RCC 7860 (cell line): ENCODE results near the gene RAB40C.
A peak's percentile ranks its signal among the peaks of the same experiment; 100 is the strongest.

Experiments used
- DNase-seq: peaks from one replicate; pipeline ENCODE4 v3.0.0-alpha.2; 2015; ENCODE audit warnings: low spot score
- FAIRE-seq: peaks from 2 replicates; lab custom pipeline; 2012; peaks lifted over from hg19 to GRCh38; lab: Jason Lieb, UNC

The RAB40C gene

DNA sequence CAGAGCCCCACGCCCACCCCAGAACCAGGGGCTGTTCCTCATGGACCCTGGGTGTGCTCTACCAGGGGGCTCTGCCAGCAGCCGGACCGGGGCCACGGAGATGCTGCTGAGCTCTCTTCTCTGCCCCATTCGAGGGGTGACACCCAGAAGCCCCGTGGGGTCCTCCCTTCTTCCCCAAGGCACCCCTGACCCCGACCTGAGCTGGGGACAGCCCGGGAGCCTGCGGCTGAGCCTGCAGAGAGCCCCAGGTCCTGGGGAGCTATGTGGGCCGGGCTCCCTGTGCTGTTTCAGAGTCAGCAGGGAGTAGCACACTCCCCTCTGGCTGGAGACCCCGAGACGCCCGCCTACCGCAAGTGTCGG, 30.9 kb upstream of the RAB40C start:
- no peak for FAIRE-seq

DNA sequence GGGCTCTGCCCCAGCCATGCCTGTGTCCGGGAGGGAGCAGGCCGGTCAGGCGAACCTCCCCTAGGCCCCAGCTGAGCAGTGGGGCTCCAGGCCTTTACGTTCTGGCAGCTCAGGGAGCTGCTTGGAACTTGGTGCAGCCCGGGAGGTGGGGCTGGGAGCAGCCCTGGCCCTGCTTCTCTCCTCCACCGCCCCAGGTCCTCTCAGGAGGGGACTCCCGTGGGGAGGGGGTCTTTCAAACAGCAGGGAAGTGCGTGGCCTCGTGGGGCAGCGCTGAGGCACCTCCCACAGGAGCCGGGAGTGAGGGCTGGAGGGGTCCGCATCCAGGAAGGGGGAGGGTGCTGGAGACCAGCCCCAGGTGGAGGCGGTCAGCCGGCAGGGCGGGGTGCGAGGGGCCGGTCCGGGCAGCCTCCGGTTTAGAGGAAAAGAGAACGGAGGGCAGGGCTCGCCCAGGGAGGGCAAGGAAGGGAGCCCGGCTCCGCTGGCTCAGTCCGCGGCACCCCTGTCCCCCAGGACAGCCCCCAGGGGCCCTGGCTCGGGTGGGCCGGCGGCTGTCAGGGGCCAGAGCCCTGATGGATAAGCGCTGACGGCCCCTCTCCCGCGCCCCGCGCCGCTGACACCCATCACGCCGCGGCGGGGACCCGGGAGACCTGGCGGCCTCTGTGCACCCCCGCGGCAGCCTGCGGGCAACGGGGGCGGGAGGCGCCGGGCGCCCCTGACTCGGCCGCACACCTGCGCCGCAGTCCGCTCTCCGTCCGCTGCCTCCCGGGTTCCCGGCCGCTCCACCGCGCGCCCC, 30.3 kb upstream of the RAB40C start:
- no peak for DNase-seq
- FAIRE-seq, result no peak

More for the DNA sequence above, 30.9 kb upstream of the RAB40C start:
- DNase-seq, result no peak

DNA sequence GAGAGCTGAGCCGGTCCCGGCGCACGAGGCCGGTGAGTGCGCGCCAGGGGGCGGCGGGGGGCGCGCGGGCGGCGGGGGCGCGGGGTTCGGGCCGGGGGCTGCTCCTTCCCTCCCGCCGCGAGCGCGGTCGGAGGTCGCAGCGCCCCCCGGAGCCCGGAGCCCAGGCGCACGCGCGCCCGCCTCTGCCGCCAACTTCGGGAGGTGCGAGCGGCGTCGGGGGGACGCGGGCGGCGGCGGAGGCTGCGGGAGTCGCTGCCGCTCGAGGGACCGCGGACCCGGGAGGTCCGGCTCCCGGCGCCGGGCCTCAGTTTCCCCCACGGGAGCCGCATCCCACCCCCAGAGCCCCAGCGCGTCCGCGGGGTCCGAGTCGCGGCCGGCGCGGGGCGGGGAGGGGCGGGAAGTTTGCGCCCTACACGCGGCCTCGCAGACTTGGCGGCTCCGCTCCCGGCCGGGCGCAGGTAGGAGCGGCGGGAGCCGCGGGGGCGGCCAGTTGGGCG, 29.6 kb upstream of the RAB40C start, which contains the start of gene PRR35:
Gene PRR35 (plus strand): TSS at position 191 of the 497 bp plus-strand sequence. CDS start 2,901 bp downstream, outside the sequence.
- DNase-seq (no peak), FAIRE-seq (no peak)

DNA sequence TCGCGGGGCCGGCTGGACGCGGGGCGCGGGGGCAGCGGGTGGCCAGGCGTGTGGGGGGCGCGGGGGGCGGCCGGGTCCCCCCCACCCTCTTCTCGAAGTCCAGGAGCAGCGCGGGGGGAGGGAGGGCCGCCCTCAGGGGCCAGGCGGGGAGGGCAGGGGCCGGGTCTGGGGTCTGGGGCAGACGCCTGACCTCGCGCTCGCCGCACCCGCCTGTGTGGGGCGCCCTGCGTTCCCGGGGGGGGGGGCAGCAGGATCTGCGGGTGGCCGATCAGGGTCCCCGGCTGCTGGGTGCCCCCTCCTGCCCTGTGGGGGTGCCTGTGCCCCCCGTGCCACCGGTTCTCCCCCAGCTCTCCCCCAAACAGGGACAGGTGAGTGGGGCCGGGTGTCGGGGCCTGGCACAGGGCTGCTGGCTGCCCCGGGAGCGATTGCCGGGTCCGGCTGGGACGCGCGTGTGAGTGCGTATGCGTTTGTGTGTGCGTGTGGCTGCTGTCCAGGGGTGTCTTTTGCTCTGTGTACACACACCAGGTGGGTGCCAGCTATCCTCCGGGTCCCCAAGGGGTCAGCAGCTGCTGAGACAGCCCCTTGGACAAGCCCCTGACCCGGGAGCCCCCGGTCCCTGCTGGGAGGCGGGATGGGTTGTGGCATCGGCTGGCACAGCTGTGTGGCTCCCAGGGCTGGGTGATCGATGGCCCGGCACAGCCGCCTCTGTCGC, 29.0 kb upstream of the RAB40C start:
- FAIRE-seq (no peak), DNase-seq (no peak)

DNA sequence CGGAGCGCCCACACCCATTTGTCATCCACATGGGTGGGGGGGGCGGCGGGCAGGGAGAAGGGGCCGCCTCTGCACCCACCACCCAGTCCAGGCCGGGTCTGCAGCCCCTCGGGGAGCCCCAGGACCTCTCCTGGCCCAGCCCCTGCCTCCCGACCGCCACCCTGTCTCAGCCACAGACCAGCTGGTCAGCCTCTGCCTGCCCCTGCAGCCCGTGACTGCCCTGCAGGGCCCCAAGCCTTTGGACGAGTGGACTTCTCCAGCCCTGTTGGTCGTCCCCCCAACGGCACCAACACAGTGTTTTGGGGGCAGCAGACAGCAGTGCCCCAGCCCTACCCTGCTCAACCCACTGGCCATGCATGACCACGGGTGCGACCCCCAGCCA, 28.5 kb upstream of the RAB40C start:
- no peak for FAIRE-seq
- no peak for DNase-seq

DNA sequence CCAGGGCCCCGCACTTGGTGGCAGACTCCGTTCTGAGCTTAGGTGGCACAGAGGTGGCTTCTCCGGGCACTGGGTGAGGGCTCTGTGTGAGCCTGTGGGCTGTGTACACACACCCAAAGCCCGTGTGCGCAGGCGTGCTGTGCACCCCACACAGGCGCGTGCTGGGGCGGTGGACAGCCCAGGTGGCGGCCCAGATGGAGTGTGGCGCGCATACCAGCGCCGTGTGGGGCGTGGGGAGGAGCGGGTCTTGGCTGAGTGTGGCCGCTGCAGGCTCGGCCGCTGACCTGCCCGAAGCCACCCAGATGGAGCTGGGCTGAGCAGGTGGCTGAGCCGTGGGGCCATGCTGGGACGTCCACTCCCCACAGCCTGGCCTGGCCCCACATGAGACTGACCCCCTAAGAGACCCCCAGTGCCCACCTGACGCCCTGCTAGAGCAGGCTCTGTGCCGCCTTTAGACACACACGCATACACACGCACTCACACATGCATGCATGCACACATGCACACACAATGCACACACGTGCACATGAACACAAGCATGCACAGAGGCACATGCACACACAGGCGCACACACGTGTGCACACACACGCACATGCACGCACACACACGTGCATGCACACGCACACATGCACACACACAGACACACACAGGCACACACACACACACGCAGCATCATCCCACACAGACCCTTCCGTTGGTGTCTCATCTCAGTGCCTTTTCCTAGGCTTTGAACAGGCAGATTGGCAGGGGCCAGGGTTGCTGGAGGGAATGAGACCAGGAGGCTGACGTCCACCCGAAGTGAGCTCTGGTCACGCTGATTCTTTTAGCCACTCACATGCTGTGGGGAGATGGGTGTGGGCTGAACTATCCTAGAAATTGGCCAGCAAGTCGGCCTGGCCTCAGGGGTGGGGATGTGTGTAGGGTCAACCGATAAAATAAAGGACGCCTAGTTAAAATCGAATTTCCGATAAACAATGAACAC, 27.6 kb upstream of the RAB40C start:
- FAIRE-seq (no peak), DNase-seq (no peak)

DNA sequence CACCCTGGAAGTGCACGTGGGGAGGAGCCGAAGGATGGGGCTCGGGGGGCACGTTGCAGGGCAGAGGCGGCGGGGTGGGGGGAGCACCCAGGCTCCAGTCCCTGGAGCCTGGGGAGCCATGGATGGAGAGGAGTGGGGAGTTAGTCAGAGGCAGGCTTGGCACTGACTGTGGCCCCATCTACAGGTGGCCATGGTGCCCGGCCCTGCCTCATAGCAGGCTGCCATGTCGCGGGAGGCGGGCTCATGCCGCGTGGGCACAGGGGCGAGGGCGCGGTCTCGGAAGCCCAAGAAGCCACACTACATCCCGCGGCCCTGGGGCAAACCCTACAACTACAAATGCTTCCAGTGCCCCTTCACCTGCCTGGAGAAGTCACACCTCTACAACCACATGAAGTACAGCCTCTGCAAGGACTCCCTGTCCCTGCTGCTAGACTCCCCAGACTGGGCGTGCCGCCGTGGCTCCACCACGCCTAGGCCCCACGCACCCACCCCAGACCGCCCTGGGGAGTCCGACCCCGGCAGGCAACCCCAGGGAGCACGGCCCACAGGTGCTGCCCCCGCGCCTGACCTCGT, 26.7 kb upstream of the RAB40C start:
- DNase-seq (no peak), FAIRE-seq (no peak)

DNA sequence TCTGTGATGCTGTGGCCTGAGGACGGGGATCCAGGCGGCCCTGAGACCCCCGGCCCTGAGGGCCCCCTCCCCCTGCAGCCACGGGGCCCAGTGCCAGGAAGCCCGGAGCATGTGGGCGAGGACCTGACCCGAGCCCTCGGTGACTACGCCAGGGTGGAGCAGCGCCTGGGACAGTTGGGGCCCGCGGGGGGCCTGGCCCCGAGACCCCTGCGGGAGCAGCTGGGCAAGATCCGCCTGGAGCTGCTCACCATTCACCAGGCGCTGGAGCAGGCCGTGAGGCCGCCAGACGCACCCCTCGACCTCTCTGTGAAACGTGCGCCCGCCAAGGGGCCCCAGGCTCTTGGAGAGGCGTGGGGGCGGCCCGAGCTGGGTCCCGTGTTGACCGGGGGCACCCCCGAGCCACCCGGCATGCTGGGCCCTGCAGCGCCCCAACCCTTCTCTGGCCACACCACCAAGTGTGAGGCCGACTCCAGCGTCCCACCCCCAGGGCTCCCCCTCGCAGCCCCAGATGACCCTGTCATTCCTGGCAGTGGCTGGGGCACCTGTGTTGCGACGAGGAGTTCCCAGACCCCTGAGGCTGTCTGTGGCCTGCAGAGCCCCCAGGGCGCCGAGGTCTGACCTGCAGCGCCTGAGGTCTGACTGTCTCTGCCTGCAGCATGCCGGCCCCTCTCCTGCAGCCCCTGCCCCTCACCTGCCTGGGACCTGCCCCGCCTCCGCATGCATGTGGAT, 25.0 kb upstream of the RAB40C start:
- FAIRE-seq (no peak), DNase-seq (no peak)

DNA sequence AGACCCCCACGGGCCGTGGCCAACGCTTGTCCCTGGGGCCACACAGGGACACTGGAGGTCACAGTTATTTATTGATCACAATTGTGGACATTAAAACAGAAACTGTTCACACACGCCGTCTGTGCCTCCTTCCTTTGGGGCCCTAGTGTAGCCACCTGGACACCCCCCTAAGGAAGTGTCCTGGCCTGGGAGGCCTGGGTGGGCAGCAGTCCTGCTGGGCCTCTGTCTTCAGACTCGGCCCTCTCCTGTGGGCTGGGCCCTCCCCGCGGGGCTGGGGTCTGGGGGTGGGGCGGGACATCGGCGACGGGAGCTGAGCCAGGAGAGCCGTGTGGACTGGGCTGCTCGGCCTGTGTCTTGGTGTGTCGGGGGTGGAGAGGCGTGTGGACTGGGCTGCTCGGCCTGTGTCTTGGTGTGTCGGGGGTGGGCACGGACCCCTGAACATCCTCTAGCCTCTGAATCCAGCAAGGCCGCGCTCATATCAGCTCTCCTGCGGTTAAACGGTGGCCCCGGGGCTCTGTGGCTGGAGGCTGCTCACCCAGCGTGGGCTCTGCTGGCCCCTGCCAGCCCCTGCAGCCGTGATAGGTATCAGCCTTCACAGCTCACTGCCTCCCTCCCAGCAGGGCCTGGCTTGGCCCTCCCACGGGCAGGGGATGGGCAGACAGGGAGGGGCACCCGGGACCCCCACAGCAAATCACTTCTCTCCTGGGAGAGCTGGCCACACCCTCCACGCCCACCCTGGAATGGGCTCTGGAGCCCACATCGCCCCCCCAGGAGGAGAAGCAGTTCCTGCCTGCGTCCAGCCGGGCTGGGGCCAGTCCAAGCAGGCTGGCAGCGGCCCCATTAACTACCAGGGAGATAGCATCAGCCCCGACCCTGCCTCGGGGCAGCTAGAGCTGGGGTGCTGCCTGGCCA, 24.2 kb upstream of the RAB40C start:
- DNase-seq (no peak), FAIRE-seq (no peak)

DNA sequence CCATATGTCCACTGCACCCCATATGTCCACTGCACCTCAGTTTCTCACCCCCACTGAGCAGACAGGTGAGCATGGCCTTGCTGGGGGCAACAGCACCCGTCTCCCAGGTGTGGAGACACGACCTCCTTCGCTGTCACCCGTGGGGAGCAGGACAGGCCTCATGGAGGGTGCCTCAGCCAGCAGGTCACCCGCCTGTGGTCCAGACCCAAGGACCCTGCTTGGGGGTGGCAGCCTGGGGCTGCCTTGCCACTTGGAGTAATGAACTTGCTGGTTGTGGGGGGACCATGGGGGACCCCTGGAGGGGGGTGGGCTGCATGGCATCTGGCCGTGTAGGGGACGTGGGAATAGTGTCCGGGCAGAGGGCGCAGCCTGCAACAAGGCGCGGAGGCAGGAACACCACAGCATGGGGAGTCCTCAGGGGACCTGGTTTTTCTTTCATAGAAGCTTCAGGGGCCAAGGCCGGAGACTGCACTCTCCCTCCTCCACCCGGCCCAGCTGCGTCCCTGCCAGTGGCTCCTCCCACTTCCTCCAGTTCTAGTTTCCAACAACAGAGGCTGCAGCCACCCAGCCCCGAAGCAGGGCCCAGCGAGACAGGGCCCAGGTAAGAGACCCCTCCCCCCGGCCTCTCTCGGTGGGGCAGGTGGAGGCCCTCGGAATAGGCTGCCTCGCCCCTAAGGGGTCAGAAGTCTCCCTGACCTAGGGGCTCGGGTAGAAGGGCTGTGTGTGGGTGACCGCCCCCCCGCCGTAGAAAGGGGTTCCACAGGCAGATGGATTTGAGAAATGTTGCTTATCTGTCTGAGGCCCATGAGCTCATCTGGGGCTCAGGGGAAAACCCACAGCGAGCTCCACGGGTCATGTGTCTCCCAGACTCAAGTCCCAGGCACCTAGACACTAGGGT, 23.1 kb upstream of the RAB40C start, which contains the start of gene NHLRC4:
Gene NHLRC4 (plus strand): TSS at position 531 of the 898 bp plus-strand sequence. CDS start 1,043 bp downstream, outside the sequence.
- no peak for FAIRE-seq

DNA sequence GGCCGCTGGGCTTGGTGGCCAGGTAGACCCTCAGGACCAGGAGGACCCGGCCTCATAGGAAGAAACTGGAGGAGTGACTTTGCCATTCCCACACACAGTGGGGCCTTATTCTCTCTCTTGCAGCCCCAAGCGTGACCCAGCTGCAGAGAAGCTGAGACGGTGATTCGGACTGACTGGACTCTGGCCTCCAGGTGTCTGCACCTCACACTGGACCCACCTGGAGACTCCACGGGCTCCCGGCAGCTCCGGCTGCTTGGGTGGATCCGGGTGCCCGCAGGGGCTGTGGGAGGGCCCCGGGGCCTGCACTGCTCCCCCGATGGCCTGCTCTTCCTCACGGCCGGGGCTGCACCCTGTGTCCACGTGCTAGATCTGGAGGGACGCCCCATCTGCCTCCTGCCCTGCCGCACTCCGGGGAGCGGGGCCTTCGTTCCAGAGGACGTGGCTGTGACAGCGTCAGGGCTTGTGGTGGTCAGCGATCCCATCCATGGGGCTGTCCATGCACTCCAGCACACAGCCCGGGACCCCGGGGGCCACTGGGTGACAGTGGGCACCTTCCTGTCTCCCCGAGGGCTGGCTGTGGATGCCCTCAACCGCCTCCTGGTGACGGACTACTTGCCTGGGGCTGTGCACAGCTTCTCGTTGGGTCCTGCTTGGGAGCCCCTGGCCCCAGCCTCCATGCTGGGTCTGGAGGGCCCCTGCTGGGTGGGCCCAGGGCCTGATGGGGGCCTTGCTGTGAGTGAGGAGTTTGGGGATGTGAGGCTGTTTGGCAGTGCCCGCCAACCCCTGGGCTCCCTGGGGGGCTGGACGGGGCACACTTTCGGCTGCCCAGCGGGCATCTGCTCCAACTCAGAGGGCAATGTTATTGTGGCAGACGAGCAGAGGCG, 22.3 kb upstream of the RAB40C start:
- FAIRE-seq (no peak), DNase-seq (no peak)

More for the DNA sequence above, 23.1 kb upstream of the RAB40C start, which contains the start of gene NHLRC4:
- no peak for DNase-seq

DNA sequence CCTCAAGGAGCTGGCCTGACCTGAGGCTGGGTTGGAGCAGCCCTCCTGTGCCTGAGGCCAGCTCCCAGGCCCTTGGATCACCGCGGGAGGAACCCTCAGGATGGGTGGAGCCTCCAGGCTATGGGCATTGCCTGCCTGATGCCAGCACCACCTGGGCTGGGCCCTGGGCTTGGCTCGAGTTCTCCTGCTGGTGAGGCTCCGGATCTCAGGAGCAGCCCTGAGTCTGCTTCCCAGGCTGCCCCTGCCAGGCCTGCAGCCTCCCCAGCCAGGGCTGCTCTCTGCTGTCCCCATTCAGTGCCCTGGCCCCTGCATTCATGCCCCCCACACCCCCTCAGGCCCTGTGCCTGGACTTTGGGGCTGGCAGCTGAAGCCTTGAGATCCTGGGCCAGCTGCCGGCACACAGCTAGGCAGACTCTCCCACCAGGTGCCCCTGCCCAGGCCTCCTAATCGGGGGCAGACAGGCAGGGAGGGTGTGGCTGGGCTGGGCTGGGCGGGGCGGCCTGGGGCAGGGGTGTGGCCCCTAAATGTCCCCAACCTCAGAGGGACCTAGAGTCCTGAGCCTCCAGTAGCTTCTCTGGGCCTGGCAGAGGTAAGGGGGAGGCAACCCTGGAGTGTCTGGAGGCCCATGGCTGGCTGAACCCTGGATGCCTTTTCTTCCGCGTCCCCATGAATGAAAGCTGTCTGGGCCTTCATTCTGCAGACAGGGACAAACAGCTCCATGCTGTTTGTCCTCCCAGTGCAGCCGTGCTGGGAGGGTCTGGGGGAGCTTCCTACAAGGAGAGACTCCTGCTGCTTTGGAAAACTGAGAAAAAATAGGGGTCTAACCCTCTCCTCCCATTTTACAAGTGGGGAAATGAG, 21.2 kb upstream of the RAB40C start:
- FAIRE-seq, result no peak
- DNase-seq, result no peak

DNA sequence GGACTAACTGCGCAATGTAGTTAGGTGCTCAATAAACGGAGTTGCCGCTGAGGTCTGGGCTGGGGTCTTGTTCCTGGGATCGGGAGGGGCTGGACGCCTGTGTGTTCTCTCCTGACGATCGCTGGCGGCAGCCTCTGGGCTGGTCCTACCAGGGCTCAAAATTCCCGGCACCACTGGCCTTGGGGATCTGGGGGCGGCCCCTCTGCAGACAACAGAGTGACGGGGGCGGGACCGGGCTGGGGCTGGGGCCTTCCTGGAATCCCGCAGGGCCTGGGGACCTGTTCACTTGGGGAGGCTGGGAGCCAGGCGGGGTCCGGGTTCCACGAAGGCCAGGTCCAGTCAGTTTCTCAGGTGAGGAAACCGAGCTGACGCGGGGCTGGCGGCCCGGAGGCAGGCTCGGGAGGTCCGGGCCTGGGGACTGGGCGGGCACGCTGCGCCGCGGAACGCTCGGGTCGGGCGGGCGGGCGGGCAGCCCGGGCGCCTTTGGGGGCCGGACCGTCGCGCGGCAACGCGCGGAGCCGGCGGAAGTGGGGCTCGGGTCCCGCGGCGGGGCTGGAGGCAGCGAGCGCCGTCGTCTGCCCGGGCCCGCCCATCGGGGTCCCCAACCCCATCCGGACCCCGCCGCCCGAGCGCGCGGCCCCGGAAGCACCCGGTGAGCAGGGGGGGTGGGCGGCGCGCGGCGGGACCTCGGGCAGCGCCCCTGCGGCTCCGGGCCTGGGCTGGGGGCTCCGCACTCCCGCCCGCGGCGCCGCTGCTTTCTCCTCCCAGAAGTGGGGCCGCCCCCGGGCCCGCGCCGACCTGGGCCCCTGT, 20.2 kb upstream of the RAB40C start, which contains the start of gene PIGQ:
Gene PIGQ (plus strand): TSS at position 524 of the 810 bp plus-strand sequence. CDS start 4,107 bp downstream, outside the sequence.
- DNase-seq, result peak; percentile 9

DNA sequence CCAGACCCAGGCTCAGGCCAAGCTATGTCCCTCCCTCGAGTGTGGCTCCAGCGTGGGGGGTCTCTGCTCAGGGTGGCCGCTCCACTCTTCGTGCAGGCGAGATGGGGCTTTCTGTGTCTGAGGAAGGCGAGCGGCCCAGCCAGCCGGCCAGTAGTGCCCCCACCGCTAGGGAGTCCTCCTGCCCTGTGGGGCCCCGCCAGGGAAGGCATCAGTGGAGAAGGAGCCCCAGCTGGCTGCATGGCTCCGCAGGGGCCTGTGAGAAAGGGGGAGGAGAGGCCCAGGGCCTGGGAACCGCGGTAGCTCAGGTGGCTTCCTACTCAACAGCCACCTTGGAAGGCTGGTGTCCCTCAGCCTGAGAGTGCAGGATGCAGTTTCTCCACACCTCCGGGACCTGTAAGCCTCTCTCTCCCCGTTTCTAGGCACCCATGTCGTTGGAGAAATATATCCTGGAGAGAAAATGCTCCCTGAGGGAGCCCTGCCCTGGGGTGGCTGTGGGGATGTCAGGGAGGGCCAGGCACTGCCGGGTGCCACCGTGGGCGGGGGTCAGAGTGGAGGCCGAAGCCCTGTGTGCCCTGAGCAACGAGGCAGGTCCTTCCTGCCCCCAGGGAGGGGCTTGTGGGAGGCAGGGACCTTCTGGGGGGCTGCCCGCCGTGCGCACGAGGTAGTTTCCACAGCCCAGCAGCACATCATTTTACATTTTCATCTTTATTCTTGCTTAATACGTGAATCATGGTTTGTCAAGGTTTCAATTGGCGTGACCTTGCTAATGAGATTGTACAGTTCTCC, 16.8 kb upstream of the RAB40C start:
- FAIRE-seq (no peak), DNase-seq (no peak)

More for the DNA sequence above, 20.2 kb upstream of the RAB40C start, which contains the start of gene PIGQ:
- FAIRE-seq, result no peak
